Sigmoid colon (tissue), 7 donors: Measurements from ENCODE around the gene LHFPL2. TPM values are rescaled to one million over a fixed set of nuclear protein-coding genes. Genes with fewer than 3 reads are reported as not detected.
"Not testable (repeated sequence)": the region's sequence is repeated elsewhere in the genome, so short reads cannot be mapped to it uniquely, and the experiment has no call there.

ENCODE experiments used
- DNase-seq: peaks from one replicate; pipeline ENCODE4 v3.0.0-alpha.2; 2019
- H3K27ac ChIP-seq, 4 donors: fragments of 200-600 bp; sonication (generic); one replicate each; pipeline ENCODE4 v1.5.1; 2016 to 2019; ENCODE audit warnings: mild to moderate bottlenecking in 1 of 4
- H3K27me3 ChIP-seq, 3 donors: fragments of 200-600 bp; sonication (generic); one replicate each; pipeline ENCODE4 v1.5.1; 2019; ENCODE audit warnings: mild to moderate bottlenecking in 1 of 3
- H3K36me3 ChIP-seq, 4 donors: fragments of 200-600 bp; sonication (generic); one replicate each; pipeline ENCODE4 v1.5.1; 2016 to 2019
- H3K4me1 ChIP-seq, 4 donors: fragments of 200-600 bp; sonication (generic); one replicate each; pipeline ENCODE4 v1.5.1; 2017 to 2019
- H3K4me3 ChIP-seq, 4 donors: fragments of 200-600 bp; sonication (generic); one replicate each; pipeline ENCODE4 v1.5.1; 2017 to 2019; ENCODE audit warnings: mild to moderate bottlenecking in 2 of 4, moderate library complexity in 1 of 4
- H3K9me3 ChIP-seq, 4 donors: fragments of 200-600 bp in 3 of 4; sonication (generic) in 3 of 4; one replicate each; pipeline versions ENCODE4 v1.5.1 to v1.6.1; 2013 to 2019
- CTCF ChIP-seq, 4 experiments: fragments of 450-650 bp in 3 of 4; fragments of 200-600 bp in 1 of 4; IDR thresholded peaks; one replicate each; pipeline ENCODE4 v1.5.1; 2016 to 2019; ENCODE audit warnings: antibody characterized with exemption in 4 of 4, mild to moderate bottlenecking in 3 of 4, moderate library complexity in 2 of 4
- EP300 ChIP-seq, 4 donors: sonication (generic); formaldehyde crosslinking; IDR thresholded peaks; one replicate each; pipeline ENCODE4 v1.6.1; 2017; ENCODE audit warnings: antibody characterized with exemption in 4 of 4
- POLR2A ChIP-seq, 2 donors: fragments of 450-650 bp; IDR thresholded peaks; one replicate each; pipeline ENCODE4 v1.6.1; 2016; ENCODE audit warnings: antibody characterized with exemption in 2 of 2, mild to moderate bottlenecking in 2 of 2, moderate library complexity in 2 of 2
- POLR2AphosphoS5 ChIP-seq, 4 donors: sonication (generic); formaldehyde crosslinking; IDR thresholded peaks; one replicate each; pipeline ENCODE4 v1.6.1; 2017; ENCODE audit warnings: antibody characterized with exemption in 4 of 4
- WGBS, 2 donors: extraction: QIAGEN DNeasy Blood & Tissue Kit; methylation state at CpG; one replicate each; pipeline ENCODE4 v1.1.7; 2013; 5-methylcytosine and 5-hydroxymethylcytosine counted together
- intact Hi-C: fragments of 100-400 bp; cut with DNase I; formaldehyde crosslinking; loops from one replicate; pipeline ENCODE4 v1.15.1; 2023
- polyA plus RNA-seq, 3 donors: library from polyadenylated mRNA; stranded (reverse); fragments of 200-250 nt; gene quantifications; one replicate each; pipeline ENCODE4 v1.2.3, GENCODE V29; 2013
- total RNA-seq, 4 donors: library from RNA; depleted of rRNA; stranded (reverse); fragments of >200 nt; gene quantifications; one replicate each; pipeline ENCODE4 v1.1.0, GENCODE V29; 2016
- donor health status: healthy with polysubstance abuse.
- donor health status: Bipolar disorder and iron deficiency.
- donor health status: healthy.

LHFPL2 gene
- total RNA-seq: 10 to 100 TPM; 21.4 to 34.9 (median 26.6) TPM
- 10 to 100 TPM; 10.8 to 21.1 (median 19.0) TPM for polyA plus RNA-seq

- Histone ChIP-seq H3K27me3 (no peaks in the 10 kb centered on the region), H3K4me1 (peaks cover 0 to 45% (median 40%) of the 10 kb centered on the region in 4 donors), H3K27ac (peak within 1 kb of the TSS; percentile 92 to 97 (median 96)), H3K9me3 (no peaks in the 10 kb centered on the region), H3K4me3 (peak within 1 kb of the TSS; percentile 67 to 94 (median 90)), H3K36me3 (no peaks in the 10 kb centered on the region)
- 1% methylated on average over 112 of the region's 112 CpGs for WGBS, 2 donors
- no peak for TF ChIP-seq EP300 (IDR thresholded peaks at IDR 0.05)
- no peak for TF ChIP-seq CTCF (IDR thresholded peaks at IDR 0.05)
- peak in 1 of 2 donors; percentile 27 for TF ChIP-seq POLR2A (IDR thresholded peaks at IDR 0.05)
- peak in 3 of 4 donors; percentile 18 to 61 (median 61) for TF ChIP-seq POLR2AphosphoS5 (IDR thresholded peaks at IDR 0.05)
- DNase-seq: peak; percentile 88
- intact Hi-C loops: loop anchor here (2.0 to 10.0 kb wide), 9 partner anchors 36 to 354 kb away; partner anchors contain the start of genes AP3B1 and SCAMP1
Measured at GRCh38 chr5:78648359-78649210, at the start of gene LHFPL2. TSS of gene LHFPL2 (minus strand) at chr5:78648772. CDS start at chr5:78510213, 138,559 bp downstream.

- intact Hi-C loops: no loop called here
- no peak overlapping the region for H3K4me3 ChIP-seq
- H3K4me1 ChIP-seq: peaks cover 0 to 13% (median 9%) of the 10 kb centered on the region in 4 donors
- H3K27ac ChIP-seq: no peak overlapping the region
- peaks cover 0 to 1% (median 0%) of the 10 kb centered on the region in 4 donors for H3K9me3 ChIP-seq
- no peaks in the 10 kb centered on the region for H3K36me3 ChIP-seq
- no peak for DNase-seq
- no peaks in the 10 kb centered on the region for H3K27me3 ChIP-seq
- TF ChIP-seq POLR2AphosphoS5 (IDR thresholded peaks at IDR 0.05) (no peak), CTCF (IDR thresholded peaks at IDR 0.05) (no peak), EP300 (IDR thresholded peaks at IDR 0.05) (no peak), POLR2A (IDR thresholded peaks at IDR 0.05) (no peak)
Measured at GRCh38 chr5:78696637-78697036, 48.1 kb upstream of the LHFPL2 start.

- H3K36me3 ChIP-seq, H3K27ac ChIP-seq, H3K27me3 ChIP-seq, DNase-seq, H3K4me3 ChIP-seq, H3K9me3 ChIP-seq, intact Hi-C loops: not testable (repeated sequence)
- WGBS, 2 donors: 80 to 84% methylated on average over 4 of the region's 4 CpGs
- H3K4me1 ChIP-seq: peaks cover 0 to 13% (median 9%) of the 10 kb centered on the region in 4 donors
Measured at GRCh38 chr5:78696052-78696451, 47.5 kb upstream of the LHFPL2 start.

GRCh38 chr5:78693339-78693738 is 44.8 kb upstream of the LHFPL2 start:
- intact Hi-C loops: no loop called here
- Histone ChIP-seq H3K9me3 (peaks cover 0 to 1% (median 0%) of the 10 kb centered on the region in 4 donors), H3K36me3 (no peaks in the 10 kb centered on the region), H3K4me3 (no peak overlapping the region), H3K27ac (no peak overlapping the region), H3K27me3 (no peaks in the 10 kb centered on the region), H3K4me1 (peaks cover 0 to 5% (median under 1%) of the 10 kb centered on the region in 4 donors)
- TF ChIP-seq EP300 (IDR thresholded peaks at IDR 0.05) (no peak), CTCF (IDR thresholded peaks at IDR 0.05) (no peak), POLR2AphosphoS5 (IDR thresholded peaks at IDR 0.05) (no peak), POLR2A (IDR thresholded peaks at IDR 0.05) (no peak)
- DNase-seq: no peak

GRCh38 chr5:78691084-78691960 is 42.8 kb upstream of the LHFPL2 start:
- TF ChIP-seq EP300 (IDR thresholded peaks at IDR 0.05): no peak
- no peak for TF ChIP-seq POLR2AphosphoS5 (IDR thresholded peaks at IDR 0.05)
- no peak for DNase-seq
- Histone ChIP-seq H3K9me3 (peaks cover 0 to 1% (median 0%) of the 10 kb centered on the region in 4 donors), H3K27ac (no peak overlapping the region), H3K27me3 (no peaks in the 10 kb centered on the region), H3K4me3 (no peak overlapping the region), H3K36me3 (no peaks in the 10 kb centered on the region), H3K4me1 (no peaks in the 10 kb centered on the region)
- 54 to 73% methylated on average over 2 of the region's 2 CpGs for WGBS, 2 donors
- intact Hi-C loops: no loop called here
